Lung (tissue), 12 donors: ENCODE data around the gene AHRR. TPM values are rescaled to one million over a fixed set of nuclear protein-coding genes. Genes with fewer than 3 reads are reported as not detected.
"Not testable (repeated sequence)": the region's sequence is repeated elsewhere in the genome, so short reads cannot be mapped to it uniquely, and the experiment has no call there.

ENCODE experiments used
- ATAC-seq: fragments of 200-7000 bp; cut with Tn5 transposase; one replicate; pipeline ENCODE4 v1.9.1; 2020; ENCODE audit warnings: moderate number of reproducible peaks; ENCODE audit not compliant: insufficient read depth, low FRiP score
- DNase-seq, 3 donors: peaks; one replicate each; pipeline ENCODE4 v3.0.0-alpha.2; 2013 to 2017
- H3K27ac ChIP-seq, 2 donors: one replicate each; pipeline ENCODE4 v1.5.1; 2013; ENCODE audit warnings: mild to moderate bottlenecking in 2 of 2, moderate library complexity in 2 of 2, control low read depth in 1 of 2, inconsistent platforms in 1 of 2, low read depth in 1 of 2, low read length in 1 of 2
- H3K27me3 ChIP-seq, 3 donors: one replicate each; pipeline ENCODE4 v1.5.1; 2013; ENCODE audit warnings: low read length in 2 of 3; ENCODE audit not compliant: control insufficient read depth in 3 of 3, insufficient read depth in 3 of 3
- H3K36me3 ChIP-seq, 4 donors: one replicate each; pipeline ENCODE4 v1.5.1; 2013; ENCODE audit warnings: low read length in 4 of 4, mild to moderate bottlenecking in 1 of 4, moderate library complexity in 1 of 4; ENCODE audit not compliant: control insufficient read depth in 4 of 4, insufficient read depth in 4 of 4
- H3K4me1 ChIP-seq, 5 donors: one replicate each; pipeline ENCODE4 v1.5.1; 2013; ENCODE audit warnings: low read length in 5 of 5, mild to moderate bottlenecking in 2 of 5, moderate library complexity in 1 of 5; ENCODE audit not compliant: control insufficient read depth in 5 of 5, insufficient read depth in 5 of 5
- H3K4me3 ChIP-seq: one replicate; pipeline ENCODE4 v1.5.1; 2013; ENCODE audit warnings: mild to moderate bottlenecking, control low read depth, moderate library complexity
- H3K9ac ChIP-seq, 2 donors: one replicate each; pipeline ENCODE4 v1.5.1; 2013; ENCODE audit warnings: low read length in 2 of 2, control low read depth in 1 of 2; ENCODE audit not compliant: insufficient read depth in 1 of 2
- H3K9me3 ChIP-seq, 4 donors: one replicate each; pipeline ENCODE4 v1.5.1; 2013; ENCODE audit warnings: low read length in 3 of 4, mild to moderate bottlenecking in 1 of 4, moderate library complexity in 1 of 4; ENCODE audit not compliant: control insufficient read depth in 4 of 4, insufficient read depth in 3 of 4
- WGBS, 2 donors: extraction: QIAGEN DNeasy Blood & Tissue Kit; methylation state at CpG; one replicate each; pipeline ENCODE4 v1.1.7; 2013; 5-methylcytosine and 5-hydroxymethylcytosine counted together
- polyA plus RNA-seq, 2 donors: library from polyadenylated mRNA; stranded (reverse); fragments of 200-250 nt; gene quantifications; one replicate each; pipeline ENCODE4 v1.2.1, GENCODE V29; 2013
- total RNA-seq, 2 donors: library from RNA; depleted of rRNA in 1 of 2; stranded (reverse); fragments of >200 nt in 1 of 2; gene quantifications; one replicate each; pipeline ENCODE4 v1.2.1, GENCODE V29; 2014 to 2021
- TF ChIP-seq, protein P1 (sequence below): IDR thresholded peaks from 2 replicates; pipeline ENCODE4 v1.5.1; 2012; ENCODE audit warnings: mild to moderate bottlenecking; ENCODE audit errors: control extremely low read depth, extremely low read depth
- donor health status: control.
- donor health status: control.
- donor health status: Bipolar disorder and iron deficiency.
- donor health status: healthy.
- donor health status: DM: yes; HTN: yes; CAD: no.

Gene AHRR
- total and polyA plus RNA-seq, 4 donors, result 0.63 to 8.8 (median 2.8) TPM

DNA sequence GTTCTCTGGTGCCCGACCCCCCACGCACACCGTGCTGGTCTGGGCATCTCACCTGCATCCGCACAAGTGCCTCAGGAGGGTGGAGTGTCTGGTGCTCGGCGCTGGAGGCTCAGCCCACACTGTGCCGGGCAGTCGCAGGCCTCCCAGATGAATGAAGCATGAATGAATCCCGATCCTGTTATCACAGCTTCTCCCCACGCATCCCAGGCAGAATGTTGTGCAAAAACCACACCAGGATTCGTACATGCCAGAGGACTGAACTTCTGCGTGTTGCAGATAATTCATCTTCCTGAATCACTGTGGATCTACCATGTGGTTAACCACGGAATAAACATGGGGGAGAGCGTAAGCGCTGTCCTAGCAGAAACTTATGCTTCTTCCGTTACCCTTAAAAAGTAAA lies 24.6 kb upstream of the AHRR start:
- H3K27ac ChIP-seq, H3K36me3 ChIP-seq, H3K9me3 ChIP-seq, H3K4me1 ChIP-seq, H3K9ac ChIP-seq, DNase-seq, H3K4me3 ChIP-seq, H3K27me3 ChIP-seq: not testable (repeated sequence)
- WGBS, 2 donors, result 57 to 71% methylated on average over 13 to 16 of the region's 16 CpGs
- peak; percentile 41 for ATAC-seq

DNA sequence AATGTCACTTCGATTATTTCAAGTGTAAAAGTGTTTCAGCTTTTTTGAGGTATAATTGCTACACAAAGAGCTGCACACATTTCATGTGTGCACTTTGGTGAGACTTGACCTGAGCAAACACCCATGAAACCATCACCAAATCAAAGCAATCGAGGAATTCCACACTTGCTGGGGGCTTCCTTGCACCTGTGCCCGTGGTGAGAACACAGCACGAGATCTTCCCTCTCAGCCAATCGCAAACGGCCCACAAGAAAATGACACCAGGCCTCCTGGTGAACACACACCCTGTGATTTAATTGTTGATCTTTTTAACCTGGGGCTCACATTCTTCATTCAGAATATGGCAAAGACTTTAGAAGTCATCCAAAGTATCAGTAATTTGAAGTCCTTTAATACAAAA lies 24.1 kb upstream of the AHRR start:
- not testable (repeated sequence) for H3K27me3 ChIP-seq, ATAC-seq, H3K4me3 ChIP-seq, H3K9ac ChIP-seq, H3K27ac ChIP-seq, H3K36me3 ChIP-seq, H3K9me3 ChIP-seq, DNase-seq, H3K4me1 ChIP-seq
- 71 to 77% methylated on average over 6 of the region's 6 CpGs for WGBS, 2 donors

DNA sequence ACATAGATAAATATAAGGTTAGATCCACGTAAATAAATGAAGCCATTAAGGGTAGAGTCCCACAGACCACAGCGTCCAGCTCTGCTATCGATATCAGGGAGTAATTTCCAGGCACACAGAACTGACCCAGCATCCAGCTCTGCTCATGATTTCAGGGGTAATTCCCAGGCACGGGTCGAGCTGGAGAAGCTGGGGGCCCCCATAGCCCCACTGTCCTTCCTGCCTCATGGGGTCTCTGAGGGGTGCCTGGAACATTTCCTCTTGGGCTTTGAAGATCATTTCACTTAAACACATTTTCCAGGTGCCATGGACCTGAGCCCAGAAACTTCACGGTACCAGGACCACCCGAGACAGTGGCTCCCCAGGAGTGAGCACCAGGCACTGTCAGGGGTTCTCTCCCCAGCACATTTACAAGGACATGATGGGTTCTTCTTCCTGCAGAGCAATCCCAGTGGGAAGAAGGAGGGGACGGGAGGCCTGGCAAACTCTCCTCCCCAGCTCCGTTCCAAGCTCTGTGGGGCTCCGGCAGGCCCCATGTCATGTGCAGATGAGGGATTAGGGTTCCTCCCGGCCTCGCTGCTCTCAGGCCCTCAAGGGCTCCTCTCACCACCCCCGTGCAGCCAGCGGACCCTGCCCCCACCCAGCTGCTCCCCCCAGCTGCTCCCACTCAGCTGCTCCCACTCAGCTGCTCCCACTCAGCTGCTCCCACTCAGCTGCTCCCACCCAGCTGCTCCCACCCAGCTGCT lies 23.4 kb upstream of the AHRR start:
- not testable (repeated sequence) for ATAC-seq, H3K36me3 ChIP-seq, H3K27ac ChIP-seq, H3K9me3 ChIP-seq, H3K4me1 ChIP-seq, H3K9ac ChIP-seq, H3K4me3 ChIP-seq, DNase-seq, H3K27me3 ChIP-seq
- 89 to 90% methylated on average over 14 of the region's 14 CpGs for WGBS, 2 donors

DNA sequence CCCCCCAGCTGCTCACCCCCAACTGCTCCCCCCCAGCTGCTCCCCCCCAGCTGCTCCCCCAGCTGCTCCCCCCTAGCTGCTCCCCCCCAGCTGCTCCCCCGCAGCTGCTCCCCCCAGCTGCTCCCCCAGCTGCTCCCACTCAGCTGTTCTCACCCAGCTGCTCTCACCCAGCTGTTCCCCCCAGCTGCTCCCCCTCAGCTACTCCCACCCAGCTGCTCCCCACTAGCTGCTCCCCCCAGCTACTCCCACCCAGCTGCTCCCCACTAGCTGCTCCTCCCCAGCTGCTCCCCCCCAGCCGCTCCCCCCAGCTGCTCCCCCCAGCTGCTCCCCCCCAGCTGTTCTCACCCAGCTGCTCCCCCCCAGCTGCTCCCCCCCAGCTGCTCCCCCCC lies 22.8 kb upstream of the AHRR start:
- TF ChIP-seq, protein P1, sequence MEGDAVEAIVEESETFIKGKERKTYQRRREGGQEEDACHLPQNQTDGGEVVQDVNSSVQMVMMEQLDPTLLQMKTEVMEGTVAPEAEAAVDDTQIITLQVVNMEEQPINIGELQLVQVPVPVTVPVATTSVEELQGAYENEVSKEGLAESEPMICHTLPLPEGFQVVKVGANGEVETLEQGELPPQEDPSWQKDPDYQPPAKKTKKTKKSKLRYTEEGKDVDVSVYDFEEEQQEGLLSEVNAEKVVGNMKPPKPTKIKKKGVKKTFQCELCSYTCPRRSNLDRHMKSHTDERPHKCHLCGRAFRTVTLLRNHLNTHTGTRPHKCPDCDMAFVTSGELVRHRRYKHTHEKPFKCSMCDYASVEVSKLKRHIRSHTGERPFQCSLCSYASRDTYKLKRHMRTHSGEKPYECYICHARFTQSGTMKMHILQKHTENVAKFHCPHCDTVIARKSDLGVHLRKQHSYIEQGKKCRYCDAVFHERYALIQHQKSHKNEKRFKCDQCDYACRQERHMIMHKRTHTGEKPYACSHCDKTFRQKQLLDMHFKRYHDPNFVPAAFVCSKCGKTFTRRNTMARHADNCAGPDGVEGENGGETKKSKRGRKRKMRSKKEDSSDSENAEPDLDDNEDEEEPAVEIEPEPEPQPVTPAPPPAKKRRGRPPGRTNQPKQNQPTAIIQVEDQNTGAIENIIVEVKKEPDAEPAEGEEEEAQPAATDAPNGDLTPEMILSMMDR, result no peak
- Histone ChIP-seq H3K27ac (no peak overlapping the region), H3K36me3 (peaks cover 0 to 2% (median 0%) of the 10 kb centered on the region in 4 donors), H3K4me3 (no peak overlapping the region), H3K27me3 (no peaks in the 10 kb centered on the region), H3K9me3 (no peaks in the 10 kb centered on the region), H3K9ac (no peak overlapping the region), H3K4me1 (peaks cover 0 to 9% (median 0%) of the 10 kb centered on the region in 5 donors)
- ATAC-seq (no peak), DNase-seq (no peak)
- WGBS, 2 donors, result 0% methylated on average over 1 of the region's 2 CpGs; no CpG with 5 or more reads in 1 of the 2 donors

DNA sequence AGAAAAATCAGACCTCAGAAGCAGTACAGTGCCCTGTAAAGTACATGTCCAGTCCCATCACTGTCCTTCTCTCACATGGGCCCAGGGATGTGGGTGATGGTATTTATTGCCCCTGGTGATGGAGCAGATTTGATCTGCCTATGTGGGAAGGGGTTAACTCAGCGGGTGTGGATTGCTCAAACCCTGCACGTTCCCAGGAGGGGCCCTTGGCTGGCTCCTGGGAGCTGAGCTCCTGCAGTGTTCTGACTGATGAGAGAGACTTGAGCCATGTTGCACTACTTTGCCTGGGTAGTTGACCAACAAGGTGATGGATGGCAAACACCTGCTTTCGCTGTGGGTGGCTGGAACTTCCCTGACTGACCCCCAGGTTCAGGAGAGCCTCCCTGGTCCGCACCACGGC lies 21.6 kb upstream of the AHRR start:
- not testable (repeated sequence) for H3K9ac ChIP-seq, H3K36me3 ChIP-seq, ATAC-seq, H3K9me3 ChIP-seq, H3K4me1 ChIP-seq, H3K27me3 ChIP-seq, H3K27ac ChIP-seq, DNase-seq, H3K4me3 ChIP-seq
- WGBS, 2 donors, result 71 to 73% methylated on average over 4 to 5 of the region's 5 CpGs

DNA sequence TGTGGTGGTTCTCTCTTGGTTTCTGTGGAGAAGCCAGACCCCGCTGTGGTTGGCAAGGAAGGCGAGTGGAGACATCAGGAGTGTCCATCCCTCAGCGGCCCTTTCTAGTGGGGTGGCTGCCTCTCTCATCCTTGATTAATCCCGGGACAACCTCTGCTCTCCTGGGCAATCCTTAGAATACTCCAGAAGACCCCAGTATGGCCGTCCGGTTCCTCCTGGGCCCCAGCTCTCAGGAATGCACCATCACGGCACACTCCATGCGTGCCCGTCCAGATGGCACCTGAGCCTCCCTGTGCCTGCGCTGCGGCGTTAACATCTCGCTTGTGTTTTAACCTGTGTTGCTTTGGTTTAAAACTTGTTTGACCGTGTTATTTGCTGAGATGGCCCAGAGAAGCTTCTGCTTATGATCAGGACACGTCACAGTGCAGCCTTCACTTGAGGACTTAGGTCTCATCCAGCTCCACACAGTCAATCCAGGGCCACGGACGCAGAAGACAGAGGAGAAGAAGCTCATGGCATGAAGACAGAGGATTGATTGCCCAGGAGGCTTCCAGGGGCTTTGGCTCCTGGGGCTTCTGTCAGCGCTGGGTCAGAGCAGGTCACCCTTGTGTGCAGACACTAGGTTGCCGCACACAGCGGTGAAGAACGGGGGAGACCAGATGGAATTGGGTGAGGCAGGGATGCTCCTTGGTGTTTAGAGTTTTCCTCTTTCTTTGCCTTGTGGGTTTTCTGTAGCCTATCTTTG lies 20.7 kb upstream of the AHRR start:
- H3K27me3 ChIP-seq, H3K9ac ChIP-seq, ATAC-seq, H3K4me3 ChIP-seq, H3K9me3 ChIP-seq, H3K4me1 ChIP-seq, H3K36me3 ChIP-seq, H3K27ac ChIP-seq, DNase-seq: not testable (repeated sequence)
- WGBS, 2 donors, result 89 to 95% methylated on average over 21 of the region's 21 CpGs

DNA sequence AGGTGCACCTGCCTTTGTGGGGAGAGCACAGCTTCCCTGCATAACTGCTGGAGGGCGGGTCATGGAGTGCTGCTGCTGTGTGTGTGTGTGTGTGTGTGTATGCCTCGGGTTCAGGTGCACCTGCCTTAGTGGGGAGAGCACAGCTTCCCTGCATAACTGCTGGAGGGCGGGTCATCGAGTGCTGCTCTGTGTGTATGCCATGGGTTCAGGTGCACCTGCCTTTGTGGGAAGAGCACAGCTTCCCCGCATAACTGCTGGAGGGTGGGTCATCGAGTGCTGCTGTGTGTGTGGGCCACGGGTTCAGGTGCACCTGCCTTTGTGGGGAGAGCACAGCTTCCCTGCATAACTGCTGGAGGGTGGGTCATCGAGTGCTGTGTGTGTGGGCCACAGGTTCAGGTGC lies 19.1 kb upstream of the AHRR start:
- not testable (repeated sequence) for ATAC-seq, H3K4me1 ChIP-seq, H3K4me3 ChIP-seq, H3K9ac ChIP-seq, H3K27me3 ChIP-seq, H3K9me3 ChIP-seq, DNase-seq, H3K27ac ChIP-seq
- H3K36me3 ChIP-seq, result peaks cover 0 to 14% (median 1%) of the 10 kb centered on the region in 4 donors
- 73 to 92% methylated on average over 8 of the region's 8 CpGs for WGBS, 2 donors
